AG04450 (cell line): Measurements from ENCODE around the gene SPATS1. TPM values are rescaled to one million over a fixed set of nuclear protein-coding genes. Genes with fewer than 3 reads are reported as not detected.
"Not testable (repeated sequence)": the region's sequence is repeated elsewhere in the genome, so short reads cannot be mapped to it uniquely, and the experiment has no call there.

Source experiments
- CTCF ChIA-PET: fragments of 300-600, 350-600 bp; formaldehyde crosslinking; extraction: SDS; loops from one replicate; lab custom pipeline; 2022; ENCODE audit warnings: antibody characterized with exemption, inconsistent platforms; lab: Charles Lee
- POLR2A ChIA-PET: fragments of 350-600 bp; formaldehyde crosslinking; extraction: SDS; loops from one replicate; lab custom pipeline; 2021; ENCODE audit warnings: antibody characterized with exemption, inconsistent platforms; lab: Yijun Ruan, JAX
- DNase-seq: peaks from one replicate; pipeline ENCODE4 v3.0.0-alpha.2; 2011; ENCODE audit warnings: low read depth, low spot score
- H3K27ac ChIP-seq: one replicate; pipeline ENCODE4 v1.5.1; 2012; ENCODE audit warnings: low read depth, low read length, control low read depth
- H3K27me3 ChIP-seq: one replicate; pipeline ENCODE4 v1.6.0; 2012; ENCODE audit warnings: low read length; ENCODE audit not compliant: control insufficient read depth, insufficient read depth
- H3K4me3 ChIP-seq: 2 replicates; pipeline ENCODE4 v1.5.1; 2011; ENCODE audit warnings: mild to moderate bottlenecking, low read depth, low read length, control low read depth
- H3K9me3 ChIP-seq: 2 replicates; pipeline ENCODE4 v1.5.1; 2012; ENCODE audit warnings: low read length; ENCODE audit not compliant: control insufficient read depth, insufficient read depth
- CTCF ChIP-seq: IDR thresholded peaks from 2 replicates; pipeline ENCODE4 v1.5.1; 2011; ENCODE audit warnings: low read depth, low read length, control low read depth, inconsistent platforms
- polyA plus RNA-seq: library from polyadenylated mRNA; depleted of rRNA; stranded (reverse); fragments of >200 nt; gene quantifications from 2 replicates; pipeline ENCODE4 v1.2.3, GENCODE V29; 2011

SPATS1 gene
- polyA plus RNA-seq, 1 experiment = not detected

GRCh38 chr6:44310241-44310640 lies 32.2 kb upstream of the SPATS1 start:
- H3K9me3 ChIP-seq = no peaks in the 10 kb centered on the region
- TF ChIP-seq CTCF = no peak
- CTCF ChIA-PET = no interaction called here
- DNase-seq = no peak
- POLR2A ChIA-PET = no interaction called here
- H3K4me3 ChIP-seq = no peak overlapping the region
- no peaks in the 10 kb centered on the region for H3K27me3 ChIP-seq
- H3K27ac ChIP-seq = no peak overlapping the region

GRCh38 chr6:44311304-44311703 lies 31.1 kb upstream of the SPATS1 start:
- Histone ChIP-seq H3K4me3 (no peak overlapping the region), H3K9me3 (no peaks in the 10 kb centered on the region), H3K27ac (no peak overlapping the region), H3K27me3 (peaks cover 1% of the 10 kb centered on the region)
- ChIA-PET CTCF (interaction anchor here (1.5 to 2.6 kb wide), 2 partner anchors 43 to 138 kb away, joined by 3 to 18 read pairs; no protein-coding TSS in a partner anchor), POLR2A (no interaction called here)
- TF ChIP-seq CTCF = no peak
- DNase-seq = no peak

- POLR2A ChIA-PET = no interaction called here
- H3K9me3 ChIP-seq = no peaks in the 10 kb centered on the region
- CTCF ChIA-PET = interaction anchor here (1.1 to 2.6 kb wide), 8 partner anchors 12 to 139 kb away, joined by 3 to 18 read pairs (median 6); partner anchors contain the start of gene TMEM151B
- DNase-seq = no peak
- H3K27ac ChIP-seq = no peak overlapping the region
- no peak overlapping the region for H3K4me3 ChIP-seq
- TF ChIP-seq CTCF = no peak
- H3K27me3 ChIP-seq = peaks cover 3% of the 10 kb centered on the region
These were observed 30.7 kb upstream of the SPATS1 start for GRCh38 chr6:44311767-44312166.

GRCh38 chr6:44312901-44313788 lies 29.3 kb upstream of the SPATS1 start, which contains the start of gene AARS2:
Gene AARS2 (minus strand): TSS chr6:44313347. CDS start chr6:44313323, 24 bp downstream.
- CTCF ChIA-PET = interaction anchor here (0.6 to 2.6 kb wide), 32 partner anchors 8 to 228 kb away, joined by 3 to 18 read pairs (median 4); partner anchors contain the start of gene TMEM151B
- TF ChIP-seq CTCF = peak; percentile 99
- Histone ChIP-seq H3K27me3 (peaks cover 5% of the 10 kb centered on the region), H3K27ac (no peak within 1 kb of the TSS), H3K4me3 (peak within 1 kb of the TSS; percentile 82), H3K9me3 (no peaks in the 10 kb centered on the region)
- peak; percentile 38 for DNase-seq
- POLR2A ChIA-PET = interaction anchor here (0.5 to 0.7 kb wide), 4 partner anchors 24 to 137 kb away, joined by 3 to 5 read pairs (median 4); no protein-coding TSS in a partner anchor

- H3K9me3 ChIP-seq, DNase-seq, POLR2A ChIA-PET, H3K27ac ChIP-seq, H3K4me3 ChIP-seq: not testable (repeated sequence)
- peaks cover 16% of the 10 kb centered on the region for H3K27me3 ChIP-seq
- CTCF ChIA-PET = interaction anchor here (0.6 to 1.4 kb wide), 7 partner anchors 9 to 146 kb away, joined by 3 to 6 read pairs (median 4); no protein-coding TSS in a partner anchor
These were observed 27.8 kb upstream of the SPATS1 start for GRCh38 chr6:44314657-44315056.
